IMR-90 (cell line): ENCODE results near the gene PGGHG.
"Not testable (repeated sequence)": the region's sequence is repeated elsewhere in the genome, so short reads cannot be mapped to it uniquely, and the experiment has no call there.

Source experiments
- BHLHE40 ChIP-seq: fragments of 150-350 bp; IDR thresholded peaks from 2 replicates; pipeline ENCODE4 v1.6.1; 2016; ENCODE audit warnings: mild to moderate bottlenecking, low read depth, low read length
- CEBPB ChIP-seq: IDR thresholded peaks from 2 replicates; pipeline ENCODE4 v1.6.1; 2012; ENCODE audit warnings: low read depth, low read length, improper control_type of control experiment
- CTCF ChIP-seq: conservative IDR thresholded peaks from 2 replicates; pipeline ENCODE4 v1.5.1; 2012; ENCODE audit warnings: mild to moderate bottlenecking, low read depth, low read length, improper control_type of control experiment
- FOS ChIP-seq: fragments of 150-350 bp; IDR thresholded peaks from 2 replicates; pipeline ENCODE4 v1.6.1; 2016; ENCODE audit warnings: low read depth, low read length
- MAFK ChIP-seq: IDR thresholded peaks from 2 replicates; pipeline ENCODE4 v1.6.1; 2012; ENCODE audit warnings: low read depth, low read length, improper control_type of control experiment
- MAZ ChIP-seq: IDR thresholded peaks from 2 replicates; pipeline ENCODE4 v1.6.1; 2012; ENCODE audit warnings: low read depth, mild to moderate bottlenecking, low read length, improper control_type of control experiment, moderate library complexity, borderline replicate concordance
- MXI1 ChIP-seq: IDR thresholded peaks from 2 replicates; pipeline ENCODE4 v1.6.1; 2012; ENCODE audit warnings: low read depth, mild to moderate bottlenecking, low read length, moderate library complexity, borderline replicate concordance
- NFE2L2 ChIP-seq: fragments of 150-350 bp; IDR thresholded peaks from 2 replicates; pipeline ENCODE4 v1.6.1; 2016; ENCODE audit warnings: low read depth, mild to moderate bottlenecking, low read length
- POLR2A ChIP-seq: IDR thresholded peaks from 2 replicates; pipeline ENCODE4 v1.6.1; 2012; ENCODE audit warnings: mild to moderate bottlenecking, low read depth, low read length
- RAD21 ChIP-seq: IDR thresholded peaks from 2 replicates; pipeline ENCODE4 v1.6.1; 2012; ENCODE audit warnings: low read length, improper control_type of control experiment
- TF ChIP-seq, protein P1 (sequence below): fragments of 150-350 bp; IDR thresholded peaks from 2 replicates; pipeline ENCODE4 v1.6.1; 2017; ENCODE audit warnings: mild to moderate bottlenecking, antibody characterized with exemption, low read length, low read depth

DNA sequence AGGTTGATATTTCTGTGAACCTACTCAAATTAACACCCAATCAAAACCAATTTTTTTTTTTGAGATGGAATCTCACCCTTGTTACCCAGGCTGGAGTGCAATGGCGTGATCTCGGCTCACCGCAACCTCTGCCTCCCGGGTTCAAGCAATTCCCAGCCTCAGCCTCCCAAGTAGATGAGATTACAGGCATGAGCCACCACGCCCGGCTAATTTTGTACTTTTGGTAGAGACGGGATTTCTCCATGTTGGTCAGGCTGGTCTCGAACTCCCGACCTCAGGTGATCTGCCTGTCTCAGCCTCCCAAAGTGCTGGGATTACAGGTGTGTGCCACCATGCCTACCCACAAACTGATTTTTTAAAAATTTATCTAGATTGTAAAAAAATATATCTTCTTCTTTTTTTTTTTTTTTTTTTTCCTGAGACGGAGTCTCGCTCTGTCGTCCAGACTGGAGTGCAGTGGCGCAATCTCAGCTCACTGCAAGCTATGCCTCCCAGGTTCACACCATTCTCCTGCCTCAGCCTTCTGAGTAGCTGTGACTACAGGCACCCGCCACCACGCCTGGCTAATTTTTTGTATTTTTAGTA is 39.7 kb downstream of the PGGHG start:
- TF ChIP-seq, protein P1, sequence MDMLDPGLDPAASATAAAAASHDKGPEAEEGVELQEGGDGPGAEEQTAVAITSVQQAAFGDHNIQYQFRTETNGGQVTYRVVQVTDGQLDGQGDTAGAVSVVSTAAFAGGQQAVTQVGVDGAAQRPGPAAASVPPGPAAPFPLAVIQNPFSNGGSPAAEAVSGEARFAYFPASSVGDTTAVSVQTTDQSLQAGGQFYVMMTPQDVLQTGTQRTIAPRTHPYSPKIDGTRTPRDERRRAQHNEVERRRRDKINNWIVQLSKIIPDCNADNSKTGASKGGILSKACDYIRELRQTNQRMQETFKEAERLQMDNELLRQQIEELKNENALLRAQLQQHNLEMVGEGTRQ = not testable (repeated sequence)
- not testable (repeated sequence) for TF ChIP-seq CTCF, RAD21, NFE2L2, BHLHE40, MAFK, CEBPB, POLR2A, MXI1, MAZ, FOS
